GM10248 (cell line): ENCODE measurements around the gene FEM1B.
"Not testable (repeated sequence)": the region's sequence is repeated elsewhere in the genome, so short reads cannot be mapped to it uniquely, and the experiment has no call there.

Experiments
- CTCF ChIA-PET: fragments of 300-600 bp; sonication (Branson Sonifier 250); formaldehyde crosslinking; extraction: SDS; loops from one replicate; lab custom pipeline; 2021; ENCODE audit warnings: antibody characterized with exemption; lab: Yijun Ruan, JAX
- POLR2A ChIA-PET: fragments of 350-650 bp; sonication (Branson Sonifier 250); formaldehyde crosslinking; extraction: SDS; loops from one replicate; lab custom pipeline; 2020; ENCODE audit warnings: antibody characterized with exemption; lab: Yijun Ruan, JAX
- DNase-seq: peaks from one replicate; pipeline ENCODE4 v3.0.0; 2012; ENCODE audit errors: extremely low spot score
- CTCF ChIP-seq: IDR thresholded peaks from 2 replicates; pipeline ENCODE4 v1.5.1; 2012; ENCODE audit warnings: mild to moderate bottlenecking, low read depth; ENCODE audit errors: extremely low read depth, missing control alignments, control extremely low read depth

The FEM1B gene

GRCh38 chr15:68231102-68231818 is 46.3 kb upstream of the FEM1B start:
- no peak for TF ChIP-seq CTCF
- POLR2A ChIA-PET = no interaction called here
- CTCF ChIA-PET = interaction anchor here (1.2 to 4.6 kb wide), 4 partner anchors 10 to 75 kb away, joined by 3 to 25 read pairs (median 6); no protein-coding TSS in a partner anchor
- no peak for DNase-seq

- POLR2A ChIA-PET = no interaction called here
- TF ChIP-seq CTCF = no peak
- CTCF ChIA-PET = interaction anchor here (1.2 to 4.6 kb wide), 3 partner anchors 9 to 74 kb away, joined by 3 to 25 read pairs (median 8); no protein-coding TSS in a partner anchor
- DNase-seq = no peak
Observed at GRCh38 chr15:68232449-68232848, 45.1 kb upstream of the FEM1B start.

GRCh38 chr15:68232937-68233336 is 44.6 kb upstream of the FEM1B start:
- POLR2A ChIA-PET = no interaction called here
- no peak for DNase-seq
- TF ChIP-seq CTCF = no peak
- CTCF ChIA-PET = interaction anchor here (1.2 to 4.6 kb wide), 2 partner anchors 20 to 74 kb away, joined by 3 to 25 read pairs; no protein-coding TSS in a partner anchor

GRCh38 chr15:68234060-68234459 is 43.5 kb upstream of the FEM1B start:
- CTCF ChIA-PET = interaction anchor here (4.6 kb wide), 1 partner anchor 19 kb away, joined by 25 read pairs; no protein-coding TSS in a partner anchor

GRCh38 chr15:68234520-68234919 is 43.0 kb upstream of the FEM1B start:
- not testable (repeated sequence) for DNase-seq
- CTCF ChIA-PET = interaction anchor here (4.6 kb wide), 1 partner anchor 19 kb away, joined by 25 read pairs; no protein-coding TSS in a partner anchor

More at GRCh38 chr15:68234060-68234459, 43.5 kb upstream of the FEM1B start:
- no peak for TF ChIP-seq CTCF
- POLR2A ChIA-PET = no interaction called here
- no peak for DNase-seq

GRCh38 chr15:68235022-68235421 is 42.5 kb upstream of the FEM1B start:
- ChIA-PET CTCF (interaction anchor here (1.3 to 4.6 kb wide), 2 partner anchors 8 to 18 kb away, joined by 3 to 25 read pairs; no protein-coding TSS in a partner anchor), POLR2A (no interaction called here)
- DNase-seq = no peak
- TF ChIP-seq CTCF = no peak

More at GRCh38 chr15:68234520-68234919, 43.0 kb upstream of the FEM1B start:
- POLR2A ChIA-PET = not testable (repeated sequence)

GRCh38 chr15:68239025-68239424 is 38.5 kb upstream of the FEM1B start:
- TF ChIP-seq CTCF = no peak
- ChIA-PET CTCF (interaction anchor here (2.0 kb wide), 1 partner anchor 14 kb away, joined by 8 read pairs; no protein-coding TSS in a partner anchor), POLR2A (no interaction called here)
- no peak for DNase-seq
